HCT116 (cell line): Measurements from ENCODE around the gene SFXN1. TPM values are rescaled to one million over a fixed set of nuclear protein-coding genes. Genes with fewer than 3 reads are reported as not detected.

Experiments used
- ATAC-seq: fragments of 200-7000 bp; cut with Tn5 transposase; 2 replicates; pipeline ENCODE4 v1.9.1; 2020; ENCODE audit warnings: mild to moderate bottlenecking, moderate library complexity
- BruUV-seq: library from RNA; stranded (reverse); fragments of 400-500 nt; replicated peaks from 2 replicates; lab custom pipeline; 2021; lab: Mats Ljungman, UMichigan
- CTCF ChIA-PET: fragments of 300-600 bp; sonication (Branson Sonifier 250); formaldehyde crosslinking; loops from one replicate; lab custom pipeline; 2021; ENCODE audit warnings: antibody characterized with exemption; lab: Charles Lee
- POLR2A ChIA-PET: fragments of 300-600, 350-600 bp; sonication (Branson Sonifier 250); formaldehyde crosslinking; loops from one replicate; lab custom pipeline; 2021; ENCODE audit warnings: antibody characterized with exemption; lab: Charles Lee
- RAD21 ChIA-PET, 2 experiments: fragments of 300-600 bp; sonication (Branson Sonifier 250); formaldehyde crosslinking; loops; one replicate each; lab custom pipeline; 2023; ENCODE audit warnings: low total read pairs in 2 of 2; ENCODE audit not compliant: uncharacterized antibody in 2 of 2, unreplicated experiment in 2 of 2, low non-redundant PET in 1 of 2; lab: Charles Lee
- DNase-seq: peaks from one replicate; pipeline ENCODE4 v3.0.0-alpha.2; 2010; ENCODE audit warnings: low read depth, low spot score
- H2AFZ ChIP-seq: fragments of 200-600 bp; shearing (Covaris generic), sonication (generic); 2 replicates; pipeline ENCODE4 v1.6.1; 2017; ENCODE audit warnings: low read depth, mixed run types, mixed read lengths, antibody characterized with exemption, low read length; ENCODE audit not compliant: poor library complexity, severe bottlenecking
- H3K27ac ChIP-seq: 2 replicates; pipeline ENCODE4 v1.5.1; 2012; ENCODE audit warnings: low read depth, low read length
- H3K27me3 ChIP-seq: fragments of 200-600 bp; sonication (generic); 2 replicates; pipeline ENCODE4 v1.6.1; 2016; ENCODE audit warnings: mixed run types, low read length, mixed read lengths; ENCODE audit not compliant: insufficient read depth
- H3K36me3 ChIP-seq, 2 experiments: fragments of 200-500 bp in 1 of 2; fragments of 200-600 bp in 1 of 2; sonication (Bioruptor generic) in 1 of 2; sonication (generic) in 1 of 2; 2 replicates each; pipeline versions ENCODE4 v1.5.1 to v1.6.1; 2014 to 2016; ENCODE audit warnings: low read length in 2 of 2, inconsistent platforms in 1 of 2, mixed read lengths in 1 of 2, mixed run types in 1 of 2; ENCODE audit not compliant: insufficient read depth in 2 of 2, control insufficient read depth in 1 of 2
- H3K4me1 ChIP-seq, 2 experiments: fragments of 200-600 bp in 1 of 2; sonication (generic) in 1 of 2; 2 replicates each; pipeline versions ENCODE4 v1.5.1 to v1.6.1; 2012 to 2017; ENCODE audit warnings: low read length in 2 of 2, inconsistent platforms in 1 of 2, mild to moderate bottlenecking in 1 of 2, mixed read lengths in 1 of 2, mixed run types in 1 of 2, moderate library complexity in 1 of 2; ENCODE audit not compliant: insufficient read depth in 2 of 2, control insufficient read depth in 1 of 2
- H3K4me2 ChIP-seq: fragments of 200-600 bp; sonication (generic); 2 replicates; pipeline ENCODE4 v1.6.1; 2017; ENCODE audit warnings: mixed run types, low read length, mixed read lengths
- H3K4me3 ChIP-seq, 2 experiments: fragments of 200-600 bp in 1 of 2; sonication (generic) in 1 of 2; replicated peaks in 1 of 2; 2 replicates each; pipeline ENCODE4 v1.5.1; 2011 to 2016; ENCODE audit warnings: low read length in 2 of 2, control low read depth in 1 of 2, low read depth in 1 of 2, mild to moderate bottlenecking in 1 of 2, mixed read lengths in 1 of 2, mixed run types in 1 of 2
- H3K79me2 ChIP-seq: fragments of 200-600 bp; sonication (generic); 2 replicates; pipeline ENCODE4 v1.6.1; 2017; ENCODE audit warnings: mild to moderate bottlenecking, mixed run types, low read length, moderate library complexity, mixed read lengths; ENCODE audit not compliant: insufficient read depth
- H3K9ac ChIP-seq: fragments of 200-600 bp; sonication (generic); 2 replicates; pipeline ENCODE4 v1.6.1; 2016; ENCODE audit warnings: low read length, mixed read lengths
- H3K9me2 ChIP-seq: fragments of 200-600 bp; sonication (generic), shearing (Covaris generic); 2 replicates; pipeline ENCODE4 v1.6.1; 2017; ENCODE audit warnings: mixed run types, mild to moderate bottlenecking, moderate library complexity; ENCODE audit not compliant: insufficient read depth
- H3K9me3 ChIP-seq, 2 experiments: fragments of 200-500 bp in 1 of 2; fragments of 200-600 bp in 1 of 2; sonication (Bioruptor generic) in 1 of 2; sonication (generic) in 1 of 2; 2 replicates each; pipeline ENCODE4 v1.6.1; 2014 to 2017; ENCODE audit warnings: low read length in 2 of 2, mixed read lengths in 2 of 2, inconsistent platforms in 1 of 2, low read depth in 1 of 2, mild to moderate bottlenecking in 1 of 2, mixed run types in 1 of 2, moderate library complexity in 1 of 2; ENCODE audit not compliant: control insufficient read depth in 1 of 2, insufficient read depth in 1 of 2
- H4K20me1 ChIP-seq: fragments of 200-600 bp; sonication (generic), shearing (Covaris generic); 2 replicates; pipeline ENCODE4 v1.6.1; 2017; ENCODE audit warnings: mixed run types, mild to moderate bottlenecking, moderate library complexity; ENCODE audit not compliant: insufficient read depth
- CTCF ChIP-seq, 3 experiments: fragments of 200-600 bp in 1 of 3; sonication (generic) in 1 of 3; IDR thresholded peaks in 2 of 3; conservative IDR thresholded peaks in 1 of 3; 2 replicates each; pipeline ENCODE4 v1.5.1; 2012 to 2017; ENCODE audit warnings: low read depth in 2 of 3, low read length in 2 of 3, antibody characterized with exemption in 1 of 3, borderline replicate concordance in 1 of 3, control low read depth in 1 of 3, mild to moderate bottlenecking in 1 of 3, mixed read lengths in 1 of 3, mixed run types in 1 of 3, moderate library complexity in 1 of 3; ENCODE audit not compliant: insufficient read depth in 1 of 3
- EZH2 ChIP-seq: fragments of 200-600 bp; sonication (generic); IDR thresholded peaks from 2 replicates; pipeline ENCODE4 v1.6.1; 2017; ENCODE audit warnings: antibody characterized with exemption, mixed run types
- RAD21 ChIP-seq: IDR thresholded peaks from 2 replicates; pipeline ENCODE4 v1.6.1; 2012; ENCODE audit warnings: low read depth, mild to moderate bottlenecking
- ZBTB33 ChIP-seq: IDR thresholded peaks from 2 replicates; pipeline ENCODE4 v1.6.1; 2011; ENCODE audit warnings: mild to moderate bottlenecking, low read length, moderate library complexity; ENCODE audit not compliant: insufficient replicate concordance; ENCODE audit errors: extremely low read depth
- intact Hi-C: fragments of 100-400 bp; cut with micrococcal nuclease; formaldehyde crosslinking; loops from 2 replicates; pipeline ENCODE4 v1.10.0; 2022
- total RNA-seq: library from RNA; stranded (reverse); gene quantifications from one replicate; pipeline ENCODE4 v1.2.1, GENCODE V29; 2021; ENCODE audit not compliant: unreplicated experiment

The SFXN1 gene
- total RNA-seq, 1 experiment from 2014 or later: 145 TPM

GRCh38 chr5:175457466-175457865, 20.9 kb upstream of the SFXN1 start (continued):
- TF ChIP-seq ZBTB33 (no peak), EZH2 (no peak)

GRCh38 chr5:175460126-175460525, 18.2 kb upstream of the SFXN1 start:
- Histone ChIP-seq H3K4me1 (peaks cover 7% of the 10 kb centered on the region in 2 experiments; a peak in 2 of 4 replicates), H3K4me3 (no peak overlapping the region), H3K27me3 (no peaks in the 10 kb centered on the region), H3K9ac (no peak overlapping the region), H3K27ac (no peak overlapping the region), H2AFZ (peak overlapping the region; percentile 4), H3K4me2 (no peak overlapping the region), H4K20me1 (no peaks in the 10 kb centered on the region), H3K9me3 (no peaks in the 10 kb centered on the region), H3K36me3 (no peaks in the 10 kb centered on the region), H3K9me2 (no peaks in the 10 kb centered on the region), H3K79me2 (no peaks in the 10 kb centered on the region)
- TF ChIP-seq RAD21 (peak; percentile 63), EZH2 (no peak), CTCF (IDR thresholded peaks at IDR 0.05 in 2 of 3, conservative IDR thresholded peaks at IDR 0.05 in 1 of 3; ENCODE audit: borderline replicate concordance in 1 of 3, insufficient read depth in 1 of 3, low read depth in 2 of 3, low read length in 2 of 3) (peak; percentile 30 to 61 (median 53); a peak in 4 of 6 replicates)
- intact Hi-C loops: loop anchor here (1.0 kb wide), 1 partner anchor 509 kb away; no protein-coding TSS in a partner anchor
- DNase-seq (no peak), ATAC-seq (peak; percentile 55)
- CTCF ChIA-PET: interaction anchor here (1.0 kb wide), 1 partner anchor 540 kb away, joined by 3 read pairs; no protein-coding TSS in a partner anchor
- RAD21 ChIA-PET: no interaction called here
- POLR2A ChIA-PET: no interaction called here
- BruUV-seq: no TSS peak
